Progenitor cell of endocrine pancreas (in vitro differentiated cells): Measurements from ENCODE around the gene PRDM9. TPM values are rescaled to one million over a fixed set of nuclear protein-coding genes. Genes with fewer than 3 reads are reported as not detected.

Experiments used
- DNase-seq: peaks from one replicate; pipeline ENCODE4 v3.0.0; 2021; ENCODE audit warnings: low spot score; ENCODE audit not compliant: unreplicated experiment
- H3K27ac Mint-ChIP-seq: 2 replicates; pipeline ENCODE4 v1.8.0; 2021; ENCODE audit warnings: mild to moderate bottlenecking, moderate library complexity, mixed read lengths
- H3K27me3 Mint-ChIP-seq: 2 replicates; pipeline ENCODE4 v1.8.0; 2021; ENCODE audit warnings: mixed read lengths
- H3K36me3 Mint-ChIP-seq: 2 replicates; pipeline ENCODE4 v1.8.0; 2022; ENCODE audit warnings: mixed read lengths; ENCODE audit not compliant: insufficient read depth
- H3K4me1 Mint-ChIP-seq: 2 replicates; pipeline ENCODE4 v1.8.0; 2021; ENCODE audit warnings: low read depth, mixed read lengths
- H3K4me3 Mint-ChIP-seq: 2 replicates; pipeline ENCODE4 v1.8.0; 2021; ENCODE audit warnings: low read depth, mild to moderate bottlenecking, moderate library complexity, mixed read lengths
- H3K9me3 Mint-ChIP-seq: 2 replicates; pipeline ENCODE4 v1.8.0; 2021; ENCODE audit warnings: low read depth, mixed read lengths
- total RNA-seq: library from RNA; stranded (reverse); gene quantifications from 2 replicates; pipeline ENCODE4 v1.2.1, GENCODE V29; 2021
- TF ChIP-seq, protein P1 (sequence below): fragments of 200-600 bp; sonication (generic); IDR thresholded peaks from one replicate; pipeline ENCODE4 v1.5.0; 2021; ENCODE audit warnings: antibody characterized with exemption, mild to moderate bottlenecking; ENCODE audit not compliant: unreplicated experiment

Gene PRDM9
- total RNA-seq, 1 donor from 2014 or later = not detected

DNA sequence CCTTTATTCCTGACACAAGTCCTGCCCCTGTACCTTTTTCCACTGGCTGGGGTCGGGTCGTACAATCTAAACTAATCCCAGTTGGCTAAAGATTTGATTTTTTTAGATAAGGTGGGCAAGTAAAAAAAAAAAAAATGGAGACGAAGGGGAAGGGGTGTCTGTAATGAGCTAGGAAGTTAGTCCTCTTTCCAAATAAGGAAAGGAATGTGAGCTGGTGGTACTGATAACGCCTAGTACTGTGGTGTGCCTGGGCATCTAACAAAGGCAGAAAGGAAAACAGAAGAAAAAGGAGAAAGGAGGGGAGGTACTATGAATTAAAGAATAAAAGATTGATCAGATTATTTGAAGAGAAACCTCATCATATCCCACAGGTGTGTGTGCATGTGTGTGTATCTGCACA lies 21.3 kb downstream of the PRDM9 start:
- Mint-ChIP-seq H3K27me3 (no peaks in the 10 kb centered on the region), H3K4me1 (peaks cover 3% of the 10 kb centered on the region), H3K4me3 (no peak overlapping the region), H3K9me3 (peaks cover 19% of the 10 kb centered on the region), H3K27ac (peak overlapping the region; percentile 53), H3K36me3 (peaks cover 2% of the 10 kb centered on the region)
- no peak for DNase-seq
- TF ChIP-seq, protein P1, sequence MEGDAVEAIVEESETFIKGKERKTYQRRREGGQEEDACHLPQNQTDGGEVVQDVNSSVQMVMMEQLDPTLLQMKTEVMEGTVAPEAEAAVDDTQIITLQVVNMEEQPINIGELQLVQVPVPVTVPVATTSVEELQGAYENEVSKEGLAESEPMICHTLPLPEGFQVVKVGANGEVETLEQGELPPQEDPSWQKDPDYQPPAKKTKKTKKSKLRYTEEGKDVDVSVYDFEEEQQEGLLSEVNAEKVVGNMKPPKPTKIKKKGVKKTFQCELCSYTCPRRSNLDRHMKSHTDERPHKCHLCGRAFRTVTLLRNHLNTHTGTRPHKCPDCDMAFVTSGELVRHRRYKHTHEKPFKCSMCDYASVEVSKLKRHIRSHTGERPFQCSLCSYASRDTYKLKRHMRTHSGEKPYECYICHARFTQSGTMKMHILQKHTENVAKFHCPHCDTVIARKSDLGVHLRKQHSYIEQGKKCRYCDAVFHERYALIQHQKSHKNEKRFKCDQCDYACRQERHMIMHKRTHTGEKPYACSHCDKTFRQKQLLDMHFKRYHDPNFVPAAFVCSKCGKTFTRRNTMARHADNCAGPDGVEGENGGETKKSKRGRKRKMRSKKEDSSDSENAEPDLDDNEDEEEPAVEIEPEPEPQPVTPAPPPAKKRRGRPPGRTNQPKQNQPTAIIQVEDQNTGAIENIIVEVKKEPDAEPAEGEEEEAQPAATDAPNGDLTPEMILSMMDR = no peak

- peaks cover 19% of the 10 kb centered on the region for H3K9me3 Mint-ChIP-seq
- H3K4me3 Mint-ChIP-seq = no peak overlapping the region
- TF ChIP-seq, protein P1 = no peak
- peaks cover 3% of the 10 kb centered on the region for H3K4me1 Mint-ChIP-seq
- H3K36me3 Mint-ChIP-seq = peaks cover 2% of the 10 kb centered on the region
- no peak overlapping the region for H3K27ac Mint-ChIP-seq
- no peak for DNase-seq
- H3K27me3 Mint-ChIP-seq = no peaks in the 10 kb centered on the region
Observed at GRCh38 chr5:23530571-23530970, 23.2 kb downstream of the PRDM9 start.

DNA sequence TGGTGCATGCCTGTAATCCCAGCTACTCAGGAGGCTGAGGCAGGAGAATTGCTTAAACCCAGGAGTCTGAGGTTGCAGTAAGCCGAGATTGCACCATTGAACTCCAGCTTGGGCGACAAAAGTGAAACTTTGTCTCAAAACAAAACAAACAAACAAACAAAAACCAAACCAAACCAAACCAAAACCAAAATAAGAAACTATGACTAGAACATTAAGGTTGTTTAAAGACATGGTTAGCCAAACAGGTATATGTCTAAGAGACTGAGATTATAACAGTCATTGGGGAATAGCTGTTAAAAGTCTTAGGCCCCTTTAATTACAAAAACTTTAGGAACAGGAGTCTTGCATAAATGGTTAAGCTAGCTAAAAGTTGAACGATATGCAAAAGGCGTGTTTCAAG lies 63.6 kb downstream of the PRDM9 start:
- Mint-ChIP-seq H3K27me3 (no peaks in the 10 kb centered on the region), H3K4me3 (no peak overlapping the region), H3K36me3 (no peaks in the 10 kb centered on the region), H3K4me1 (no peaks in the 10 kb centered on the region), H3K9me3 (peaks cover 4% of the 10 kb centered on the region), H3K27ac (no peak overlapping the region)
- TF ChIP-seq, protein P1 = no peak
- DNase-seq = no peak
